HG03575 (cell line): ENCODE data around the gene OXCT2.
"Not testable (repeated sequence)": the region's sequence is repeated elsewhere in the genome, so short reads cannot be mapped to it uniquely, and the experiment has no call there.

Experiments used
- ATAC-seq: cut with Tn5 transposase; IDR thresholded peaks from one replicate; pipeline ENCODE4 v1.9.1; 2021; ENCODE audit not compliant: unreplicated experiment, insufficient number of reproducible peaks, low FRiP score; ENCODE audit errors: extremely low read depth

The OXCT2 gene

GRCh38 chr1:39788426-39788757, 17.2 kb upstream of the OXCT2 start:
- no peak for ATAC-seq

GRCh38 chr1:39787964-39788363, 16.8 kb upstream of the OXCT2 start:
- not testable (repeated sequence) for ATAC-seq

- no peak for ATAC-seq
Measured at GRCh38 chr1:39787468-39787867, 16.3 kb upstream of the OXCT2 start.

GRCh38 chr1:39787108-39787375, 15.9 kb upstream of the OXCT2 start:
- ATAC-seq: not testable (repeated sequence)

- ATAC-seq: not testable (repeated sequence)
Measured at GRCh38 chr1:39786303-39787107, 15.4 kb upstream of the OXCT2 start.

- not testable (repeated sequence) for ATAC-seq
Measured at GRCh38 chr1:39782685-39783084, 11.5 kb upstream of the OXCT2 start.

- ATAC-seq: no peak
Measured at GRCh38 chr1:39782103-39782502, 11.0 kb upstream of the OXCT2 start.

GRCh38 chr1:39781349-39781715, 10.2 kb upstream of the OXCT2 start:
- ATAC-seq: no peak

GRCh38 chr1:39779821-39780220, 8.7 kb upstream of the OXCT2 start:
- ATAC-seq: no peak

GRCh38 chr1:39779137-39779536, 8.0 kb upstream of the OXCT2 start:
- no peak for ATAC-seq

- not testable (repeated sequence) for ATAC-seq
Measured at GRCh38 chr1:39778463-39779099, 7.4 kb upstream of the OXCT2 start.

GRCh38 chr1:39777896-39778295, 6.7 kb upstream of the OXCT2 start:
- ATAC-seq: not testable (repeated sequence)

- no peak for ATAC-seq
Measured at GRCh38 chr1:39777306-39777705, 6.2 kb upstream of the OXCT2 start.

GRCh38 chr1:39776886-39777285, 5.7 kb upstream of the OXCT2 start:
- no peak for ATAC-seq

GRCh38 chr1:39776400-39776713, 5.2 kb upstream of the OXCT2 start:
- ATAC-seq: no peak

GRCh38 chr1:39775676-39776399, 4.7 kb upstream of the OXCT2 start:
- ATAC-seq: not testable (repeated sequence)

GRCh38 chr1:39775141-39775540, 4.0 kb upstream of the OXCT2 start:
- not testable (repeated sequence) for ATAC-seq

- ATAC-seq: not testable (repeated sequence)
Measured at GRCh38 chr1:39773369-39773979, 2.3 kb upstream of the OXCT2 start.

GRCh38 chr1:39770100-39771021, 787 bp downstream of the OXCT2 start:
- not testable (repeated sequence) for ATAC-seq
